ENCODE measurements around the gene LYSMD1. TPM values are rescaled to one million over a fixed set of nuclear protein-coding genes. Genes with fewer than 3 reads are reported as not detected.

The LYSMD1 gene
- total and polyA plus RNA-seq, 2 of the 4 experiments (the other 2 are of a cell fraction), result 5.9 to 10.4 TPM

DNA sequence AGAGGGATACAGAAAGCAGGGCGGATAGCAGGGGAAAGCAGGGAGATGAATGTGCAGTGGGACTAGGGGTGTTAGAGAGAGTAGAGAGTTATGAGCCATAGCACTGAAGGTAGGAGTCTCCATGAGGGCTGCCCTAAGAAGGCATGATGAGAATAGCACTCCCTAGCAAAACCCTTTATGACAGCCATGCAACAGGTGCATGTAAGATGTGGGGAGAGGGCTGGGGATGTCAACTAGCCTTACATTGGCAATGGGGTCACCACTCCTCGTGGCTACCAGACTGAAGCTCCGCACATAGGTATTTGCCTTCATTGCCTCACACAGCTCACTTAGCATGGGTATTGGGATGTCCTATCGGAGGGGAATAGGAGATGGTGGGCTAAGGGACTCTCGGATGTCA, 5.5 kb upstream of the LYSMD1 start:
- CTCF ChIA-PET, result no interaction called here
- no peak for TF ChIP-seq BHLHE40 (IDR thresholded peaks at IDR 0.05; ENCODE audit: low read depth, low read length)
- TF ChIP-seq POLR2A (IDR thresholded peaks at IDR 0.05; ENCODE audit: low read depth, low read length), result no peak
- TF ChIP-seq, protein P1, sequence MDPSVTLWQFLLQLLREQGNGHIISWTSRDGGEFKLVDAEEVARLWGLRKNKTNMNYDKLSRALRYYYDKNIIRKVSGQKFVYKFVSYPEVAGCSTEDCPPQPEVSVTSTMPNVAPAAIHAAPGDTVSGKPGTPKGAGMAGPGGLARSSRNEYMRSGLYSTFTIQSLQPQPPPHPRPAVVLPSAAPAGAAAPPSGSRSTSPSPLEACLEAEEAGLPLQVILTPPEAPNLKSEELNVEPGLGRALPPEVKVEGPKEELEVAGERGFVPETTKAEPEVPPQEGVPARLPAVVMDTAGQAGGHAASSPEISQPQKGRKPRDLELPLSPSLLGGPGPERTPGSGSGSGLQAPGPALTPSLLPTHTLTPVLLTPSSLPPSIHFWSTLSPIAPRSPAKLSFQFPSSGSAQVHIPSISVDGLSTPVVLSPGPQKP (IDR thresholded peaks at IDR 0.05; ENCODE audit: borderline replicate concordance, low read depth, low read length), result no peak
- no peak for TF ChIP-seq MAZ (IDR thresholded peaks at IDR 0.05; ENCODE audit: borderline replicate concordance, low read depth, low read length)
- no peak for TF ChIP-seq MXI1 (IDR thresholded peaks at IDR 0.05; ENCODE audit: borderline replicate concordance, low read depth, low read length)
- TF ChIP-seq, protein P2, sequence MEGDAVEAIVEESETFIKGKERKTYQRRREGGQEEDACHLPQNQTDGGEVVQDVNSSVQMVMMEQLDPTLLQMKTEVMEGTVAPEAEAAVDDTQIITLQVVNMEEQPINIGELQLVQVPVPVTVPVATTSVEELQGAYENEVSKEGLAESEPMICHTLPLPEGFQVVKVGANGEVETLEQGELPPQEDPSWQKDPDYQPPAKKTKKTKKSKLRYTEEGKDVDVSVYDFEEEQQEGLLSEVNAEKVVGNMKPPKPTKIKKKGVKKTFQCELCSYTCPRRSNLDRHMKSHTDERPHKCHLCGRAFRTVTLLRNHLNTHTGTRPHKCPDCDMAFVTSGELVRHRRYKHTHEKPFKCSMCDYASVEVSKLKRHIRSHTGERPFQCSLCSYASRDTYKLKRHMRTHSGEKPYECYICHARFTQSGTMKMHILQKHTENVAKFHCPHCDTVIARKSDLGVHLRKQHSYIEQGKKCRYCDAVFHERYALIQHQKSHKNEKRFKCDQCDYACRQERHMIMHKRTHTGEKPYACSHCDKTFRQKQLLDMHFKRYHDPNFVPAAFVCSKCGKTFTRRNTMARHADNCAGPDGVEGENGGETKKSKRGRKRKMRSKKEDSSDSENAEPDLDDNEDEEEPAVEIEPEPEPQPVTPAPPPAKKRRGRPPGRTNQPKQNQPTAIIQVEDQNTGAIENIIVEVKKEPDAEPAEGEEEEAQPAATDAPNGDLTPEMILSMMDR (conservative IDR thresholded peaks at IDR 0.05; ENCODE audit: low read depth, low read length), result no peak
- TF ChIP-seq FOS (IDR thresholded peaks at IDR 0.05; ENCODE audit: low read depth, low read length), result no peak
- no peak for TF ChIP-seq RFX5 (IDR thresholded peaks at IDR 0.05; ENCODE audit: low read depth, low read length)
- TF ChIP-seq NFE2L2 (IDR thresholded peaks at IDR 0.05; ENCODE audit: low read depth, low read length), result no peak
- TF ChIP-seq CHD1 (IDR thresholded peaks at IDR 0.05; ENCODE audit: low read depth, low read length), result no peak
- TF ChIP-seq RCOR1 (IDR thresholded peaks at IDR 0.05; ENCODE audit: insufficient replicate concordance, low read length), result no peak
- TF ChIP-seq MAFK (IDR thresholded peaks at IDR 0.05; ENCODE audit: low read depth, low read length), result no peak
- TF ChIP-seq SMC3 (IDR thresholded peaks at IDR 0.05; ENCODE audit: low read depth, low read length), result no peak
- TF ChIP-seq CEBPB (IDR thresholded peaks at IDR 0.05; ENCODE audit: low read depth, low read length), result no peak
- no peak for TF ChIP-seq USF2 (IDR thresholded peaks at IDR 0.05; ENCODE audit: low read depth, low read length)
- no peak for TF ChIP-seq RAD21 (IDR thresholded peaks at IDR 0.05; ENCODE audit: low read length)

More for the DNA sequence above, 5.5 kb upstream of the LYSMD1 start:
- in situ Hi-C loops (cut with MboI; ENCODE audit: low sequenced_read_pairs), result no loop called here
- no TSS peak for BruUV-seq (replicated peaks)
- Histone ChIP-seq H3K36me3 (ENCODE audit: control insufficient read depth, insufficient read depth, low read length) (peaks cover 37% of the 10 kb centered on the region), H4K91ac (ENCODE audit: insufficient read depth, low read depth, low read length) (no peak overlapping the region), H2BK20ac (ENCODE audit: low read depth, low read length) (no peak overlapping the region), H4K8ac (ENCODE audit: low read depth in 2 of 2, low read length in 2 of 2) (no peak overlapping the region), H4K20me1 (ENCODE audit: insufficient read depth, low read length) (no peaks in the 10 kb centered on the region), H2AK5ac (ENCODE audit: low read depth, low read length) (no peak overlapping the region), H2BK15ac (ENCODE audit: low read depth, low read length) (no peak overlapping the region), H3K56ac (ENCODE audit: extremely low read depth, insufficient read depth, low read length) (no peak overlapping the region), H3K79me1 (ENCODE audit: low read depth in 1 of 2, low read length in 2 of 2) (peaks cover 0 to 15% of the 10 kb centered on the region in 2 experiments; a peak in 2 of 4 replicates), H3K9me1 (ENCODE audit: insufficient read depth, low read length) (peaks cover 3% of the 10 kb centered on the region; the same call in 1 of the 2 replicates), H3K14ac (replicated peaks; ENCODE audit: low read depth, low read length) (no peak overlapping the region), H2AK9ac (replicated peaks; ENCODE audit: low read depth, low read length, poor library complexity) (no peak overlapping the region), H3K4me1 (ENCODE audit: control insufficient read depth, insufficient read depth, low read length) (peaks cover 6% of the 10 kb centered on the region), H3K4me3 (ENCODE audit: insufficient read depth, low read depth, low read length) (no peak overlapping the region), H2AFZ (replicated peaks; ENCODE audit: low read length, poor library complexity) (no peak overlapping the region), H2BK5ac (ENCODE audit: low read depth, low read length, poor library complexity, severe bottlenecking) (no peak overlapping the region), H3K27ac (ENCODE audit: insufficient read depth, low read length) (no peak overlapping the region), H3K4me2 (ENCODE audit: low read depth, low read length) (no peak overlapping the region), H3K18ac (ENCODE audit: low read depth, low read length) (no peak overlapping the region), H3K27me3 (ENCODE audit: control insufficient read depth, insufficient read depth, low read length) (no peaks in the 10 kb centered on the region), H3K9ac (ENCODE audit: low read depth, low read length) (no peak overlapping the region), H3K4ac (ENCODE audit: low read depth, low read length) (no peak overlapping the region), H3K23ac (ENCODE audit: low read depth, low read length) (no peak overlapping the region), H3K9me3 (ENCODE audit: control insufficient read depth, insufficient read depth, low read length) (no peaks in the 10 kb centered on the region), H2BK120ac (ENCODE audit: low read depth, low read length) (no peak overlapping the region), H4K5ac (ENCODE audit: low read depth, low read length) (no peak overlapping the region)
- no peak for ATAC-seq (ENCODE audit: low read depth)
- intact Hi-C loops (cut with micrococcal nuclease), result no loop called here
- no CpG with 5 or more reads among the region's 5 CpGs for WGBS, 2 experiments (ENCODE audit: extremely low coverage in 2 of 2, insufficient read length in 1 of 2)
- dilution Hi-C loops (cut with HindIII; ENCODE audit: low sequenced_read_pairs, unreplicated experiment), result no loop called here
- POLR2A ChIA-PET (ENCODE audit: unreplicated experiment), result no interaction called here
- DNase-seq, result no peak

Data from IMR-90 (cell line).